Measurements from ENCODE around the gene IL12RB1.

IL12RB1 gene

GRCh38 chr19:18020212-18021085, 66.3 kb downstream of the IL12RB1 start:
- TF ChIP-seq EZH2phosphoT487 (IDR thresholded peaks at IDR 0.05; ENCODE audit: low read depth): no peak
- no peak for TF ChIP-seq CTCF (IDR thresholded peaks at IDR 0.05; ENCODE audit: low read depth, low read length)
- Histone ChIP-seq H3K9ac (ENCODE audit: low read length) (peak overlapping the region; percentile 80; the same call in 1 of the 2 replicates), H3K4me1 (ENCODE audit: low read length) (peaks cover 41% of the 10 kb centered on the region), H3K27me3 (ENCODE audit: low read depth, low read length) (no peaks in the 10 kb centered on the region), H3K4me3 (ENCODE audit: low read length) (peak overlapping the region; percentile 92; the same call in 1 of the 2 replicates), H3K27ac (ENCODE audit: low read length) (peak overlapping the region; percentile 69), H4K20me1 (ENCODE audit: insufficient read depth, low read length) (no peaks in the 10 kb centered on the region), H3K79me2 (ENCODE audit: low read length) (peaks cover 10% of the 10 kb centered on the region; the same call in 1 of the 2 replicates), H3K4me2 (ENCODE audit: low read length) (peak overlapping the region; percentile 100), H2AFZ (ENCODE audit: low read depth, low read length) (peak overlapping the region; percentile 55; the same call in 1 of the 2 replicates), H3K9me3 (ENCODE audit: insufficient read depth, low read length) (no peaks in the 10 kb centered on the region), H3K36me3 (replicated peaks; ENCODE audit: low read depth, low read length) (peaks cover 5% of the 10 kb centered on the region)

GRCh38 chr19:18017275-18018083, 69.3 kb downstream of the IL12RB1 start:
- Histone ChIP-seq H3K79me2 (ENCODE audit: low read length) (0 out of 2 replicates have a peak, but pooled peaks cover 2% of the 10 kb centered on the region), H3K4me1 (ENCODE audit: low read length) (peaks cover 24% of the 10 kb centered on the region), H3K27ac (ENCODE audit: low read length) (no peak overlapping the region; the same call in 1 of the 2 replicates), H4K20me1 (ENCODE audit: insufficient read depth, low read length) (no peaks in the 10 kb centered on the region), H3K36me3 (replicated peaks; ENCODE audit: low read depth, low read length) (peaks cover 26% of the 10 kb centered on the region), H2AFZ (ENCODE audit: low read depth, low read length) (no peak overlapping the region), H3K27me3 (ENCODE audit: low read depth, low read length) (no peaks in the 10 kb centered on the region), H3K9ac (ENCODE audit: low read length) (no peak overlapping the region), H3K9me3 (ENCODE audit: insufficient read depth, low read length) (no peaks in the 10 kb centered on the region), H3K4me2 (ENCODE audit: low read length) (no peak overlapping the region), H3K4me3 (ENCODE audit: low read length) (no peak overlapping the region)
- TF ChIP-seq CTCF (IDR thresholded peaks at IDR 0.05; ENCODE audit: low read depth, low read length): no peak
- no peak for TF ChIP-seq EZH2phosphoT487 (IDR thresholded peaks at IDR 0.05; ENCODE audit: low read depth)

GRCh38 chr19:18016209-18016910, 70.4 kb downstream of the IL12RB1 start:
- no peak overlapping the region for H3K9ac ChIP-seq (ENCODE audit: low read length)
- H3K27ac ChIP-seq (ENCODE audit: low read length): no peak overlapping the region
- H4K20me1 ChIP-seq (ENCODE audit: insufficient read depth, low read length): no peaks in the 10 kb centered on the region
- H2AFZ ChIP-seq (ENCODE audit: low read depth, low read length): no peak overlapping the region
- peaks cover 17% of the 10 kb centered on the region for H3K4me1 ChIP-seq (ENCODE audit: low read length)
- no peaks in the 10 kb centered on the region for H3K79me2 ChIP-seq (ENCODE audit: low read length)
- H3K4me2 ChIP-seq (ENCODE audit: low read length): no peak overlapping the region
- no peak overlapping the region for H3K4me3 ChIP-seq (ENCODE audit: low read length)
- TF ChIP-seq EZH2phosphoT487 (IDR thresholded peaks at IDR 0.05; ENCODE audit: low read depth) (no peak), CTCF (IDR thresholded peaks at IDR 0.05; ENCODE audit: low read depth, low read length) (no peak)
- H3K9me3 ChIP-seq (ENCODE audit: insufficient read depth, low read length): no peaks in the 10 kb centered on the region
- H3K36me3 ChIP-seq (replicated peaks; ENCODE audit: low read depth, low read length): peaks cover 27% of the 10 kb centered on the region
- no peaks in the 10 kb centered on the region for H3K27me3 ChIP-seq (ENCODE audit: low read depth, low read length)

Measured in OCI-LY3 (cell line).